ENCODE measurements around the gene EPPIN. TPM values are rescaled to one million over a fixed set of nuclear protein-coding genes. Genes with fewer than 3 reads are reported as not detected.

The EPPIN gene
- total and polyA plus RNA-seq, 2 donors (not counting 1 experiment from before 2014, with no cell fraction given), result not detected

DNA sequence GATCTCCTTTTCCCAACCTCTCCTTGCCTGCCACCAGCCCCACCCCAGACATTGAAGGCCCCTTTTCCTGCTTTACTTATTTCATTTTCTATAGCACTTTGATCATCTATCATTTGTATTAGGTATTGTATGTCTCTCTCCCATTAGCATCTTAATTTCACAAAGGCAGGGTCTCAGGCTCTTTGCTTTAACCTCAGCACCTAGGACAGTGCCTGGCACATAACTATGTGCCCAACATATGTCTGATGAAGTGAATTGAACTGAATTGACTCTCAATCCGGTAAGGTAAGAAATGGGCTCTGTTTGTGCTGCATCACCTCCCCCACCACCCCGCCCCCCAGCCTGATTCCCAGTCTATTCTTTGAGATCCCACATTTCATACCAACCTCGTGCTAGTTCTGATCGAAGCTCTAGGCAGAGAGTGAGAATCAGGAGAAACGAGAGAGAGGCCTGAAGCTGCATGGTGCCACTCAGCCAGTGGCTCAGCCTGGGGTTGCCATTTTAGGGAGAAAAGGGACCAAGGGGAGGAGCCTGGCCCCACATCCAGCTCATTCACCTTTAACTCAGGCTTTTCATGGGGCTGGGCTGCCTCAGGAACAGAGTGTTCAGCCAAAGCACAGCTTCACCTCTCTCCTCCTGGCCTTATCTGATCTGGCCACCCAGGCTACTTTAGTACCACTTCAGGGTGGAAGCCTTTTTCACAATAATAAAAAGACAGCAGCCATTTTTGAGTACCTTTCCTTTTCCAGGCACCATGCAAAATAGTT is 31.9 kb downstream of the EPPIN start, which contains the start of gene SPINT3:
SPINT3 (minus strand) TSS at position 476 of the 767 bp plus-strand sequence; CDS start at position 462, 14 bp downstream.
- Histone ChIP-seq H3K4me1 (ENCODE audit: control insufficient read depth in 2 of 2, insufficient read depth in 2 of 2, low read length in 2 of 2) (no peaks in the 10 kb centered on the region), H3K9ac (ENCODE audit: low read length) (no peak within 1 kb of the TSS), H3K9me3 (ENCODE audit: control extremely low read depth in 1 of 3, control insufficient read depth in 2 of 3, insufficient read depth in 1 of 3, low read length in 2 of 3) (no peaks in the 10 kb centered on the region), H3K36me3 (replicated peaks in 1 of 2; ENCODE audit: control extremely low read depth in 1 of 2, control insufficient read depth in 1 of 2, extremely low read depth in 1 of 2, insufficient read depth in 2 of 2, low read length in 1 of 2) (no peaks in the 10 kb centered on the region), H3K79me2 (ENCODE audit: control insufficient read depth, insufficient read depth, low read length) (no peaks in the 10 kb centered on the region), H3K27me3 (replicated peaks in 1 of 4; ENCODE audit: control extremely low read depth in 1 of 4, control insufficient read depth in 3 of 4, insufficient read depth in 4 of 4, low read length in 3 of 4) (peaks cover 0 to 13% (median 6%) of the 10 kb centered on the region in 4 experiments), H2AFZ (ENCODE audit: insufficient read depth, low read depth, low read length, poor library complexity, severe bottlenecking) (no peak within 1 kb of the TSS), H4K20me1 (ENCODE audit: control insufficient read depth, insufficient read depth, low read length, poor library complexity, severe bottlenecking) (no peaks in the 10 kb centered on the region), H3K4me2 (replicated peaks; ENCODE audit: low read depth, low read length, poor library complexity, severe bottlenecking) (no peak within 1 kb of the TSS), H3K27ac (ENCODE audit: low read length in 2 of 2) (no peak within 1 kb of the TSS), H3K4me3 (ENCODE audit: control extremely low read depth in 1 of 5, extremely low read depth in 1 of 5, insufficient read depth in 1 of 5, low read depth in 2 of 5, low read length in 4 of 5) (no peak within 1 kb of the TSS)
- Mint-ChIP-seq H3K27me3 (peaks cover 32% of the 10 kb centered on the region), H3K9me3 (ENCODE audit: insufficient read depth) (no peaks in the 10 kb centered on the region), H3K27ac (no peak within 1 kb of the TSS), H3K4me3 (no peak within 1 kb of the TSS), H3K4me1 (no peaks in the 10 kb centered on the region)
- 66% methylated on average over 5 of the region's 5 CpGs for WGBS (ENCODE audit: insufficient coverage)
- TF ChIP-seq, protein P1, sequence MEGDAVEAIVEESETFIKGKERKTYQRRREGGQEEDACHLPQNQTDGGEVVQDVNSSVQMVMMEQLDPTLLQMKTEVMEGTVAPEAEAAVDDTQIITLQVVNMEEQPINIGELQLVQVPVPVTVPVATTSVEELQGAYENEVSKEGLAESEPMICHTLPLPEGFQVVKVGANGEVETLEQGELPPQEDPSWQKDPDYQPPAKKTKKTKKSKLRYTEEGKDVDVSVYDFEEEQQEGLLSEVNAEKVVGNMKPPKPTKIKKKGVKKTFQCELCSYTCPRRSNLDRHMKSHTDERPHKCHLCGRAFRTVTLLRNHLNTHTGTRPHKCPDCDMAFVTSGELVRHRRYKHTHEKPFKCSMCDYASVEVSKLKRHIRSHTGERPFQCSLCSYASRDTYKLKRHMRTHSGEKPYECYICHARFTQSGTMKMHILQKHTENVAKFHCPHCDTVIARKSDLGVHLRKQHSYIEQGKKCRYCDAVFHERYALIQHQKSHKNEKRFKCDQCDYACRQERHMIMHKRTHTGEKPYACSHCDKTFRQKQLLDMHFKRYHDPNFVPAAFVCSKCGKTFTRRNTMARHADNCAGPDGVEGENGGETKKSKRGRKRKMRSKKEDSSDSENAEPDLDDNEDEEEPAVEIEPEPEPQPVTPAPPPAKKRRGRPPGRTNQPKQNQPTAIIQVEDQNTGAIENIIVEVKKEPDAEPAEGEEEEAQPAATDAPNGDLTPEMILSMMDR (IDR thresholded peaks at IDR 0.05), result no peak
- no peak for TF ChIP-seq EZH2 (IDR thresholded peaks at IDR 0.05; ENCODE audit: borderline replicate concordance, insufficient read depth, low read depth, low read length, poor library complexity, severe bottlenecking)
- intact Hi-C loops (cut with micrococcal nuclease), result no loop called here
- ATAC-seq (ENCODE audit: low read depth), result no peak
- ChIA-PET POLR2A (no interaction called here), CTCF (interaction anchor here (1.3 kb wide), 1 partner anchor 9 kb away, joined by 3 read pairs; no protein-coding TSS in a partner anchor)
- no peak for DNase-seq

DNA sequence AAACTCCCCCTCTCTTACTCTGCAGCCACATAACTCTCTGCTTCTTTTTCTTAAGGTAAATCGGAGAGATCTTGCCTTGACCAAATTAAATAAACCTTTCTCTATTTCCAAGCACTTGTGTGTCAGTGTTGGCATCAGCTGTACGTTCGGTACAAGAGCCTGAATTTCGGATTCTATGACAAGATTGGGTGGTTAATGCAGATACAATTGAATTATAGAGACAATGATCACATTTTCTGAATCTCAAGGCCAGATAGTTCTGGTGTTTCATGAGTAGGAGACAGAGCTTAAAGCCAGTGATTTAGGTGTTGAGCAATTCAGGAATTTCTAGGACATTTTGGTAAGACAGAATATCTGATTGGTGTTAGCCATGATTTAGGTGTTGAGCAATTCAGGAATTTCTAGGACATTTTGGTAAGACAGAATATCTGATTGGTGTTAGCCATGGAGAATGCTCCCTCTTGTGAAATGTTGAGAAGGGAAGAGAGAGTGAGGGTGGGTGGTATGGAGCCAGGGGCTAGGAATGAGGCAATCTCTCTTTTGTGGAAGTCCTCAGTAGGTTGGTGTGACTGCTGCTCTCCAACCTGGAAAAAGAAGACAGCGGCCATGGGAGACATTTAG is 36.8 kb downstream of the EPPIN start:
- Mint-ChIP-seq H3K27me3 (peaks cover 34% of the 10 kb centered on the region), H3K4me1 (peaks cover 13% of the 10 kb centered on the region), H3K27ac (no peak overlapping the region), H3K9me3 (ENCODE audit: insufficient read depth) (no peaks in the 10 kb centered on the region), H3K4me3 (no peak overlapping the region)
- CTCF ChIA-PET, result no interaction called here
- POLR2A ChIA-PET, result no interaction called here
- 78% methylated on average over 2 of the region's 5 CpGs for WGBS (ENCODE audit: insufficient coverage)
- Histone ChIP-seq H3K4me1 (ENCODE audit: control insufficient read depth in 2 of 2, insufficient read depth in 2 of 2, low read length in 2 of 2) (no peaks in the 10 kb centered on the region), H3K36me3 (replicated peaks in 1 of 2; ENCODE audit: control extremely low read depth in 1 of 2, control insufficient read depth in 1 of 2, extremely low read depth in 1 of 2, insufficient read depth in 2 of 2, low read length in 1 of 2) (no peaks in the 10 kb centered on the region), H3K79me2 (ENCODE audit: control insufficient read depth, insufficient read depth, low read length) (no peaks in the 10 kb centered on the region), H3K4me2 (replicated peaks; ENCODE audit: low read depth, low read length, poor library complexity, severe bottlenecking) (no peak overlapping the region), H3K9me3 (ENCODE audit: control extremely low read depth in 1 of 3, control insufficient read depth in 2 of 3, insufficient read depth in 1 of 3, low read length in 2 of 3) (no peaks in the 10 kb centered on the region), H3K27ac (ENCODE audit: low read length in 2 of 2) (no peak overlapping the region), H3K4me3 (ENCODE audit: control extremely low read depth in 1 of 5, extremely low read depth in 1 of 5, insufficient read depth in 1 of 5, low read depth in 2 of 5, low read length in 4 of 5) (no peak overlapping the region), H3K9ac (ENCODE audit: low read length) (no peak overlapping the region), H2AFZ (ENCODE audit: insufficient read depth, low read depth, low read length, poor library complexity, severe bottlenecking) (no peak overlapping the region), H3K27me3 (replicated peaks in 1 of 4; ENCODE audit: control extremely low read depth in 1 of 4, control insufficient read depth in 3 of 4, insufficient read depth in 4 of 4, low read length in 3 of 4) (peaks cover 0 to 15% (median 4%) of the 10 kb centered on the region in 4 experiments), H4K20me1 (ENCODE audit: control insufficient read depth, insufficient read depth, low read length, poor library complexity, severe bottlenecking) (no peaks in the 10 kb centered on the region)
- no peak for ATAC-seq (ENCODE audit: low read depth)
- no peak for DNase-seq
- intact Hi-C loops (cut with micrococcal nuclease), result no loop called here
- TF ChIP-seq EZH2 (IDR thresholded peaks at IDR 0.05; ENCODE audit: borderline replicate concordance, insufficient read depth, low read depth, low read length, poor library complexity, severe bottlenecking), result no peak
- TF ChIP-seq, protein P1 (IDR thresholded peaks at IDR 0.05), result no peak

All from B cell (primary cell).